SU-DHL-6 (cell line): ENCODE results near the gene NCOA6.

Source experiments
- EZH2phosphoT487 ChIP-seq: fragments of 200-600 bp; sonication (generic), shearing (Covaris generic); conservative IDR thresholded peaks from 2 replicates; pipeline ENCODE4 v1.6.1; 2018; ENCODE audit warnings: mild to moderate bottlenecking, antibody characterized with exemption, low read length, moderate library complexity, mixed read lengths
- TF ChIP-seq, protein P1 (sequence below): fragments of 200-600 bp; sonication (generic); IDR thresholded peaks from one replicate; pipeline ENCODE4 v1.5.1; 2017; ENCODE audit warnings: antibody characterized with exemption, mild to moderate bottlenecking, low read length, moderate library complexity; ENCODE audit not compliant: insufficient read depth, poor library complexity, severe bottlenecking

DNA sequence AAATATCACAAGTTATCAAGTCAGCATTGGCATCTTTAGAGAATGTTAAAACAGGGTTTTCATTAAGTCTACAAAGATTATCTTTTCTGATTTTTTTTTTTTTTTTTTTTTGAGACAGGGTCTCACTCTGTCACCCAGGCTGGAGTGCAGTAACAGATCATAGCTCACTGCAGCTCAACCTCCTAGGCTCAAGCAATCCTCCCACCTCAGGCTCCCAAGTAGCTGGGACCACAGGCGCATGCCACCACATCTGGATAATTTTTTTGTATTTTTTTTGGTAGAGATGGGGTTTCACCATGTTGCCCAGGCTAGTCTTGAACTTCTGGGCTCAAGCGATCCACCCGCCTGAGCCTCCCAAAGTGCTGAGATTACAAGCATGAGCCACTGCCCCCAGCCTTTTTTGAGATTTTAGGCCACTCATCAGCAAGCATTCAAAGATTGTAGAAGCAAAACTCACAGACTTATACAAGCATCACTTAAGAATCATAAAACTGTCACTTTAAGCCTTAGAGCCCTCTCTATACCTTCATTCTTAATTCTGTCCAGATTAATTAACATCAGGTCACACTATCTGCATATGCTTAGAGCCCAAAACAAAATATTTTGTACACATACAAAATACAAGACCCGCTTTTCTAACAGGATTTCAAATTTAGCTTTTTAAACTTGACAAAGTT, 32.6 kb downstream of the NCOA6 start:
- TF ChIP-seq, protein P1, sequence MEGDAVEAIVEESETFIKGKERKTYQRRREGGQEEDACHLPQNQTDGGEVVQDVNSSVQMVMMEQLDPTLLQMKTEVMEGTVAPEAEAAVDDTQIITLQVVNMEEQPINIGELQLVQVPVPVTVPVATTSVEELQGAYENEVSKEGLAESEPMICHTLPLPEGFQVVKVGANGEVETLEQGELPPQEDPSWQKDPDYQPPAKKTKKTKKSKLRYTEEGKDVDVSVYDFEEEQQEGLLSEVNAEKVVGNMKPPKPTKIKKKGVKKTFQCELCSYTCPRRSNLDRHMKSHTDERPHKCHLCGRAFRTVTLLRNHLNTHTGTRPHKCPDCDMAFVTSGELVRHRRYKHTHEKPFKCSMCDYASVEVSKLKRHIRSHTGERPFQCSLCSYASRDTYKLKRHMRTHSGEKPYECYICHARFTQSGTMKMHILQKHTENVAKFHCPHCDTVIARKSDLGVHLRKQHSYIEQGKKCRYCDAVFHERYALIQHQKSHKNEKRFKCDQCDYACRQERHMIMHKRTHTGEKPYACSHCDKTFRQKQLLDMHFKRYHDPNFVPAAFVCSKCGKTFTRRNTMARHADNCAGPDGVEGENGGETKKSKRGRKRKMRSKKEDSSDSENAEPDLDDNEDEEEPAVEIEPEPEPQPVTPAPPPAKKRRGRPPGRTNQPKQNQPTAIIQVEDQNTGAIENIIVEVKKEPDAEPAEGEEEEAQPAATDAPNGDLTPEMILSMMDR, result no peak
- TF ChIP-seq EZH2phosphoT487, result no peak
